H1 (cell line): ENCODE measurements around the gene LINC01488. TPM values are rescaled to one million over a fixed set of nuclear protein-coding genes. Genes with fewer than 3 reads are reported as not detected.

Source experiments
- CTCF ChIA-PET: fragments of 300-600 bp; sonication (Branson Sonifier 250); formaldehyde crosslinking; loops from one replicate; lab custom pipeline; 2021; ENCODE audit not compliant: partially characterized antibody; lab: Charles Lee
- POLR2A ChIA-PET: fragments of 300-600 bp; sonication (Branson Sonifier 250); formaldehyde crosslinking; loops from one replicate; lab custom pipeline; 2021; ENCODE audit warnings: inconsistent platforms; ENCODE audit not compliant: partially characterized antibody; lab: Charles Lee
- DNase-seq, 2 experiments: peaks; one replicate each; pipeline versions ENCODE4 v3.0.0 to v3.0.0-alpha.2; 2010 to 2022; ENCODE audit warnings: low spot score in 2 of 2, low read depth in 1 of 2, mixed read lengths in 1 of 2
- FAIRE-seq: peaks from 2 replicates; lab custom pipeline; 2011; peaks lifted over from hg19 to GRCh38; lab: Jason Lieb, UNC
- H2AFZ ChIP-seq: 2 replicates; pipeline ENCODE4 v1.8.1; 2012; ENCODE audit warnings: low read length, inconsistent platforms
- H2AK5ac ChIP-seq: 2 replicates; pipeline ENCODE4 v1.6.1; 2013; ENCODE audit warnings: low read depth, low read length
- H2BK120ac ChIP-seq: replicated peaks from 2 replicates; pipeline ENCODE3; 2013; ENCODE audit warnings: low read depth, low read length, inconsistent platforms
- H2BK12ac ChIP-seq: 2 replicates; pipeline ENCODE4 v1.6.1; 2013; ENCODE audit warnings: low read depth, low read length
- H2BK15ac ChIP-seq: 2 replicates; pipeline ENCODE4 v1.6.1; 2013; ENCODE audit warnings: low read length
- H2BK20ac ChIP-seq: 2 replicates; pipeline ENCODE4 v1.6.1; 2013; ENCODE audit warnings: low read length
- H2BK5ac ChIP-seq: 2 replicates; pipeline ENCODE4 v1.6.1; 2013; ENCODE audit warnings: low read depth, low read length
- H3K14ac ChIP-seq: 2 replicates; pipeline ENCODE4 v1.6.1; 2013; ENCODE audit warnings: inconsistent platforms; ENCODE audit not compliant: insufficient read length
- H3K18ac ChIP-seq: 2 replicates; pipeline ENCODE4 v1.6.1; 2013; ENCODE audit warnings: low read length; ENCODE audit errors: extremely low read depth
- H3K23ac ChIP-seq: 2 replicates; pipeline ENCODE4 v1.6.1; 2013; ENCODE audit warnings: inconsistent platforms; ENCODE audit not compliant: insufficient read length
- H3K23me2 ChIP-seq: 2 replicates; pipeline ENCODE4 v1.6.1; 2013; ENCODE audit warnings: low read depth, low read length
- H3K27ac ChIP-seq: 2 replicates; pipeline ENCODE4 v1.6.1; 2011; ENCODE audit warnings: low read depth, low read length, inconsistent platforms
- H3K27me3 ChIP-seq, 4 experiments: replicated peaks in 1 of 4; 1 replicate in 1 of 4; 2 replicates in 3 of 4; pipeline versions ENCODE4 v1.6.1 to v1.8.1; 2011 to 2013; ENCODE audit warnings: low read length in 3 of 4, mild to moderate bottlenecking in 3 of 4, inconsistent platforms in 2 of 4, mixed read lengths in 2 of 4, moderate library complexity in 1 of 4; ENCODE audit not compliant: control insufficient read depth in 3 of 4, insufficient read depth in 3 of 4; ENCODE audit errors: extremely low read depth in 1 of 4
- H3K36me3 ChIP-seq, 4 experiments: 2 replicates each; pipeline versions ENCODE4 v1.6.1 to v1.8.1; 2011 to 2013; ENCODE audit warnings: mild to moderate bottlenecking in 4 of 4, low read length in 3 of 4, moderate library complexity in 2 of 4, control low read depth in 1 of 4, inconsistent platforms in 1 of 4; ENCODE audit not compliant: insufficient read depth in 4 of 4, control insufficient read depth in 2 of 4
- H3K4ac ChIP-seq: replicated peaks from 2 replicates; pipeline ENCODE3; 2013; ENCODE audit warnings: low read length, low read depth, mixed read lengths, inconsistent platforms; ENCODE audit not compliant: insufficient read length
- H3K4me1 ChIP-seq, 4 experiments: replicated peaks in 1 of 4; 1 replicate in 1 of 4; 2 replicates in 3 of 4; pipeline versions ENCODE4 v1.6.1 to v1.8.1; 2011 to 2013; ENCODE audit warnings: low read length in 3 of 4, inconsistent platforms in 2 of 4, mixed read lengths in 1 of 4; ENCODE audit not compliant: insufficient read depth in 4 of 4, control insufficient read depth in 3 of 4
- H3K4me2 ChIP-seq, 2 experiments: 2 replicates each; pipeline versions ENCODE4 v1.6.1 to v1.8.1; 2011 to 2013; ENCODE audit warnings: low read depth in 2 of 2, low read length in 2 of 2, control low read depth in 1 of 2, inconsistent platforms in 1 of 2, mild to moderate bottlenecking in 1 of 2; ENCODE audit not compliant: insufficient read depth in 1 of 2
- H3K4me3 ChIP-seq, 4 experiments: fragments of 200-600, 300-600 bp in 1 of 4; sonication (generic), shearing (Covaris generic), sonication (Bioruptor Twin) in 1 of 4; 2 replicates each; pipeline versions ENCODE4 v1.5.1 to v1.8.1; 2011 to 2016; ENCODE audit warnings: low read length in 4 of 4, low read depth in 3 of 4, control low read depth in 2 of 4, inconsistent platforms in 2 of 4, mild to moderate bottlenecking in 2 of 4, mixed read lengths in 1 of 4, moderate library complexity in 1 of 4; ENCODE audit not compliant: insufficient read depth in 2 of 4; ENCODE audit errors: extremely low read depth in 1 of 4
- H3K56ac ChIP-seq: replicated peaks from 2 replicates; pipeline ENCODE3; 2013; ENCODE audit warnings: low read depth, mild to moderate bottlenecking, mixed read lengths, low read length, inconsistent platforms; ENCODE audit not compliant: insufficient read length
- H3K79me1 ChIP-seq: 2 replicates; pipeline ENCODE4 v1.6.1; 2013; ENCODE audit warnings: low read depth, low read length, control low read depth
- H3K79me2 ChIP-seq, 2 experiments: 2 replicates each; pipeline versions ENCODE4 v1.6.1 to v1.8.1; 2012 to 2013; ENCODE audit warnings: low read length in 2 of 2, mild to moderate bottlenecking in 2 of 2, inconsistent platforms in 1 of 2; ENCODE audit not compliant: insufficient read depth in 2 of 2, control insufficient read depth in 1 of 2
- H3K9ac ChIP-seq, 4 experiments: replicated peaks in 1 of 4; 1 replicate in 1 of 4; 2 replicates in 3 of 4; pipeline versions ENCODE4 v1.6.1 to v1.8.1; 2011 to 2013; ENCODE audit warnings: low read depth in 3 of 4, low read length in 3 of 4, control low read depth in 2 of 4, mild to moderate bottlenecking in 2 of 4, moderate library complexity in 2 of 4, inconsistent platforms in 1 of 4; ENCODE audit errors: extremely low read depth in 1 of 4
- H3K9me3 ChIP-seq, 2 experiments: 2 replicates each; pipeline versions ENCODE4 v1.6.1 to v1.8.1; 2012 to 2013; ENCODE audit warnings: mild to moderate bottlenecking in 2 of 2, moderate library complexity in 2 of 2, control low read depth in 1 of 2, inconsistent platforms in 1 of 2, low read depth in 1 of 2, low read length in 1 of 2, mixed read lengths in 1 of 2; ENCODE audit not compliant: insufficient read depth in 2 of 2
- H4K20me1 ChIP-seq, 2 experiments: replicated peaks in 1 of 2; 2 replicates each; pipeline versions ENCODE3 to v1.8.1; 2011 to 2013; ENCODE audit warnings: inconsistent platforms in 2 of 2, low read length in 2 of 2, mild to moderate bottlenecking in 1 of 2; ENCODE audit not compliant: insufficient read depth in 2 of 2, control insufficient read depth in 1 of 2
- H4K5ac ChIP-seq: 2 replicates; pipeline ENCODE4 v1.6.1; 2013; ENCODE audit warnings: low read length, low read depth, mixed read lengths, inconsistent platforms; ENCODE audit not compliant: insufficient read length
- H4K8ac ChIP-seq: 2 replicates; pipeline ENCODE4 v1.8.0; 2013; ENCODE audit warnings: mild to moderate bottlenecking, moderate library complexity, low read length, inconsistent platforms; ENCODE audit not compliant: insufficient read depth; ENCODE audit errors: extremely low read depth
- H4K91ac ChIP-seq: replicated peaks from 2 replicates; pipeline ENCODE3; 2013; ENCODE audit warnings: low read length, mixed read lengths, inconsistent platforms; ENCODE audit not compliant: insufficient read length
- BACH1 ChIP-seq: IDR thresholded peaks from 2 replicates; pipeline ENCODE4 v1.6.1; 2012; ENCODE audit warnings: low read length, improper control_type of control experiment
- EZH2 ChIP-seq: fragments of 200-600 bp; sonication (generic); IDR thresholded peaks from 2 replicates; pipeline ENCODE4 v1.7.1; 2012; ENCODE audit warnings: low read depth, mild to moderate bottlenecking, moderate library complexity, low read length, inconsistent platforms; ENCODE audit not compliant: severe bottlenecking
- SAP30 ChIP-seq: fragments of 300-600 bp; sonication (generic); IDR thresholded peaks from 2 replicates; pipeline ENCODE4 v1.7.1; 2012; ENCODE audit warnings: low read length, moderate library complexity, mild to moderate bottlenecking, inconsistent platforms; ENCODE audit not compliant: insufficient read depth, insufficient replicate concordance
- SIX5 ChIP-seq: IDR thresholded peaks from 2 replicates; pipeline ENCODE4 v1.6.1; 2011; ENCODE audit warnings: mild to moderate bottlenecking, low read depth, low read length
- SP1 ChIP-seq: IDR thresholded peaks from 2 replicates; pipeline ENCODE4 v1.6.1; 2011; ENCODE audit warnings: low read depth, low read length
- TEAD4 ChIP-seq: IDR thresholded peaks from 2 replicates; pipeline ENCODE4 v1.6.1; 2012; ENCODE audit warnings: low read depth, low read length, inconsistent platforms, mixed read lengths
- WGBS, 2 experiments: shearing (Covaris generic) in 1 of 2; methylation state at CpG; one replicate each; pipeline versions ENCODE4 v1.1.6 to v1.1.7; 2013 to 2015; ENCODE audit warnings: low lambda C conversion rate in 2 of 2, mixed read lengths in 2 of 2, inconsistent platforms in 1 of 2, low coverage in 1 of 2, missing lambda C conversion rate in 1 of 2; ENCODE audit not compliant: insufficient replicate concordance in 2 of 2, insufficient coverage in 1 of 2, insufficient read length in 1 of 2; ENCODE audit errors: extremely low coverage in 1 of 2, missing lambda C conversion rate in 1 of 2; 5-methylcytosine and 5-hydroxymethylcytosine counted together
- long read RNA-seq, 2 experiments: library from RNA in 1 of 2; library from capped mRNA in 1 of 2; stranded (forward); transcript quantifications; one replicate each; pipeline ENCODE4 v2.0.0, GENCODE V29; 2021; ENCODE audit warnings: inconsistent platforms in 1 of 2
- polyA minus RNA-seq, 3 experiments: library from RNA; depleted of rRNA, polyadenylated mRNA; stranded (reverse); fragments of >200 nt; gene quantifications; 1 replicate in 2 of 3; 2 replicates in 1 of 3; pipeline ENCODE4 v1.2.3, GENCODE V29; 2011
- polyA plus RNA-seq, 7 experiments: library from polyadenylated mRNA; depleted of rRNA in 3 of 7; stranded (reverse) in 5 of 7; unstranded in 2 of 7; fragments of >200 nt in 5 of 7; fragments of 200-250 nt in 2 of 7; gene quantifications; 1 replicate in 5 of 7; 2 replicates in 1 of 7; 4 replicates in 1 of 7; pipeline versions ENCODE4 v1.2.1 to v1.2.3, GENCODE V29; 2011 to 2013; ENCODE audit warnings: missing spikeins in 2 of 7, mixed read lengths in 2 of 7
- total RNA-seq: library from RNA; stranded (reverse); fragmentation: NEBNext Ultra II Directional; extraction: Animal tissue kit (Norgen Biotek cat#: 25700); gene quantifications from 2 replicates; pipeline ENCODE4 v1.2.1, GENCODE V29; 2021

Gene LINC01488
- total RNA-seq (not detected in 2 replicates), polyA plus RNA-seq (2011; rRNA removed) (0.03 TPM in 1 of 2 replicates, not detected in the other), polyA minus RNA-seq (2011; rRNA and poly(A)+ RNA removed) (not detected in 2 replicates)
- not detected for polyA plus RNA-seq (2011; cell fraction: cytosol; rRNA removed)
- not detected for polyA plus RNA-seq (2011; cell fraction: nucleus; rRNA removed)
- not detected in 4 replicates for polyA plus RNA-seq (2012, experiment 1 of 2)
- not detected for polyA plus RNA-seq (2012, experiment 2 of 2)
- polyA plus RNA-seq (2013, experiment 1 of 2) = not detected
- not detected for polyA plus RNA-seq (2013, experiment 2 of 2)
- not detected for polyA minus RNA-seq (2011; cell fraction: cytosol; rRNA and poly(A)+ RNA removed)
- not detected for polyA minus RNA-seq (2011; cell fraction: nucleus; rRNA and poly(A)+ RNA removed)
- long read RNA-seq, experiment 1 = 0 reads
- long read RNA-seq, experiment 2 = 0 reads

DNA sequence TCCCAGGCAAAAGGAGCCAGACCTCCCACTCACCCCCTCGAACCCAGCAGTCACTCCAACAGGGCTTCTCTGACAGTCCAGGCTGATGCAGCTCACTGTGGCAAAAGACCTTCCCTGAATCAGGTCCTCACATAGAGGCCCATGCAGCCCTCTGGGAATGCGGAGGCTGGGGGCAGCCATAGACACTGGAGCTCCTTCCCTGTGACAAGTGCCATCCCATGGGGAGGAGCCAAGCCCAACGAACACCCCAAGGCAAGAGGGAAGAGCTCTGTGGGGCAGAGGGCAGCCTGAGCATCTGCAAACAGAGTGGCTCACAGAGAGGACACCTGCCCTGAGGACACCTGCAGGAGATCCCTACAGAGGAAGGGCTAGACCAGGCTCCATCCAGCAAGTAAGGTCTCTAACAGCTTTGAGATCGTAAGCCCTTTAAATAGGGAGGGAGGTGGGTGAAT is at the start of gene LINC01488:
LINC01488 (plus strand) TSS at position 271 of the 452 bp plus-strand sequence.
- CTCF ChIA-PET = no interaction called here
- no peak for FAIRE-seq
- no peak within 1 kb of the TSS for H3K4ac ChIP-seq
- no peak for TF ChIP-seq EZH2
- TF ChIP-seq SP1 = no peak
- TF ChIP-seq SIX5 = no peak
- no peak for TF ChIP-seq TEAD4
- TF ChIP-seq SAP30 = no peak
- TF ChIP-seq BACH1 = no peak

More for the DNA sequence above, at the start of gene LINC01488:
- no peak within 1 kb of the TSS for H3K4me3 ChIP-seq
- 98% methylated on average over 3 of the region's 4 CpGs; no CpG with 5 or more reads in 1 of the 2 experiments for WGBS, 2 experiments
- no peak for DNase-seq
- peaks cover 0 to 3% (median 0%) of the 10 kb centered on the region in 4 experiments; a peak in 3 of 7 replicates for H3K27me3 ChIP-seq
- H3K36me3 ChIP-seq = no peaks in the 10 kb centered on the region
- H4K5ac ChIP-seq = no peak within 1 kb of the TSS
- H3K18ac ChIP-seq = no peak within 1 kb of the TSS; the same call in 1 of the 2 replicates
- no peak within 1 kb of the TSS for H3K4me2 ChIP-seq
- no peak within 1 kb of the TSS; a peak in 1 of 7 replicates for H3K9ac ChIP-seq
- H3K23me2 ChIP-seq = peaks cover 7% of the 10 kb centered on the region; the same call in 1 of the 2 replicates
- H3K14ac ChIP-seq = no peak within 1 kb of the TSS
- no peak within 1 kb of the TSS for H2BK5ac ChIP-seq
- H3K4me1 ChIP-seq = peaks cover 0 to 23% (median 13%) of the 10 kb centered on the region in 4 experiments; a peak in 6 of 7 replicates
- POLR2A ChIA-PET = no interaction called here
- peak within 1 kb of the TSS; percentile 53; the same call in 1 of the 2 replicates for H2BK15ac ChIP-seq
- no peak within 1 kb of the TSS for H2AFZ ChIP-seq
- H3K9me3 ChIP-seq = no peaks in the 10 kb centered on the region
- no peaks in the 10 kb centered on the region for H3K79me2 ChIP-seq
- H2AK5ac ChIP-seq = 0 out of 2 replicates have a peak within 1 kb of the TSS, but pooled peaks have one; percentile 24
- H2BK120ac ChIP-seq = no peak within 1 kb of the TSS
- H3K23ac ChIP-seq = no peak within 1 kb of the TSS
- peak within 1 kb of the TSS; percentile 84; the same call in 1 of the 2 replicates for H2BK12ac ChIP-seq
- H4K91ac ChIP-seq = no peak within 1 kb of the TSS
- H4K20me1 ChIP-seq = no peaks in the 10 kb centered on the region
- no peak within 1 kb of the TSS for H3K56ac ChIP-seq
- H2BK20ac ChIP-seq = no peak within 1 kb of the TSS
- no peaks in the 10 kb centered on the region for H3K79me1 ChIP-seq
- H3K27ac ChIP-seq = no peak within 1 kb of the TSS
- no peak within 1 kb of the TSS for H4K8ac ChIP-seq
